ENCODE measurements around the gene IMPACT.

IMPACT gene

GRCh38 chr18:24426398-24427294 lies at the start of gene IMPACT:
Gene IMPACT, plus strand, starts transcription at chr18:24426670. Its CDS starts 87 bp downstream, at chr18:24426757.
- Histone ChIP-seq H3K36me3 (replicated peaks; ENCODE audit: insufficient read depth, low read length) (no peaks in the 10 kb centered on the region), H3K4me3 (ENCODE audit: low read length) (peak within 1 kb of the TSS; percentile 78), H3K4me1 (ENCODE audit: low read length) (no peaks in the 10 kb centered on the region; the same call in 1 of the 2 replicates), H3K79me2 (ENCODE audit: low read length) (no peaks in the 10 kb centered on the region), H4K20me1 (ENCODE audit: insufficient read depth, low read length) (no peaks in the 10 kb centered on the region), H3K9me2 (replicated peaks; ENCODE audit: insufficient read depth, low read length) (no peaks in the 10 kb centered on the region), H3F3A (ENCODE audit: insufficient read depth, low read length) (no peaks in the 10 kb centered on the region), H3K4me2 (ENCODE audit: low read depth, low read length) (peak within 1 kb of the TSS; percentile 74), H2AFZ (ENCODE audit: low read length) (peak within 1 kb of the TSS; percentile 99), H3K27me3 (replicated peaks; ENCODE audit: insufficient read depth, low read length) (peaks cover 3% of the 10 kb centered on the region; the same call in 1 of the 2 replicates), H3K9ac (ENCODE audit: low read length) (peak within 1 kb of the TSS; percentile 68), H3K27ac (ENCODE audit: low read length) (peak within 1 kb of the TSS; percentile 20; the same call in 1 of the 2 replicates), H3K9me3 (replicated peaks; ENCODE audit: insufficient read depth, low read length) (no peaks in the 10 kb centered on the region)
- DNase-seq: peak; percentile 78
- TF ChIP-seq EZH2 (optimal IDR thresholded peaks at IDR 0.05; ENCODE audit: low read depth, low read length) (no peak), EZH2phosphoT487 (IDR thresholded peaks at IDR 0.05; ENCODE audit: low read length) (no peak), CTCF (IDR thresholded peaks at IDR 0.05; ENCODE audit: low read length) (no peak)

GRCh38 chr18:24378598-24378997 lies 47.9 kb upstream of the IMPACT start:
- Histone ChIP-seq H3K4me2 (ENCODE audit: low read depth, low read length) (no peak overlapping the region), H3K4me1 (ENCODE audit: low read length) (no peaks in the 10 kb centered on the region), H4K20me1 (ENCODE audit: insufficient read depth, low read length) (no peaks in the 10 kb centered on the region), H3K36me3 (replicated peaks; ENCODE audit: insufficient read depth, low read length) (no peaks in the 10 kb centered on the region), H3F3A (ENCODE audit: insufficient read depth, low read length) (no peaks in the 10 kb centered on the region), H3K79me2 (ENCODE audit: low read length) (no peaks in the 10 kb centered on the region), H3K4me3 (ENCODE audit: low read length) (no peak overlapping the region), H3K9me3 (replicated peaks; ENCODE audit: insufficient read depth, low read length) (no peaks in the 10 kb centered on the region), H3K27me3 (replicated peaks; ENCODE audit: insufficient read depth, low read length) (no peaks in the 10 kb centered on the region), H3K9me2 (replicated peaks; ENCODE audit: insufficient read depth, low read length) (no peaks in the 10 kb centered on the region), H2AFZ (ENCODE audit: low read length) (no peak overlapping the region), H3K27ac (ENCODE audit: low read length) (no peak overlapping the region), H3K9ac (ENCODE audit: low read length) (no peak overlapping the region)
- DNase-seq: no peak
- no peak for TF ChIP-seq EZH2phosphoT487 (IDR thresholded peaks at IDR 0.05; ENCODE audit: low read length)
- no peak for TF ChIP-seq CTCF (IDR thresholded peaks at IDR 0.05; ENCODE audit: low read length)
- TF ChIP-seq EZH2 (optimal IDR thresholded peaks at IDR 0.05; ENCODE audit: low read depth, low read length): no peak

- no peak overlapping the region for H3K9ac ChIP-seq (ENCODE audit: low read length)
- no peak overlapping the region for H3K4me3 ChIP-seq (ENCODE audit: low read length)
- H3K27ac ChIP-seq (ENCODE audit: low read length): no peak overlapping the region
- no peaks in the 10 kb centered on the region for H3K9me2 ChIP-seq (replicated peaks; ENCODE audit: insufficient read depth, low read length)
- H3K27me3 ChIP-seq (replicated peaks; ENCODE audit: insufficient read depth, low read length): no peaks in the 10 kb centered on the region
- H4K20me1 ChIP-seq (ENCODE audit: insufficient read depth, low read length): no peaks in the 10 kb centered on the region
- no peak for DNase-seq
- no peak overlapping the region for H3K4me2 ChIP-seq (ENCODE audit: low read depth, low read length)
- H3K9me3 ChIP-seq (replicated peaks; ENCODE audit: insufficient read depth, low read length): no peaks in the 10 kb centered on the region
- no peaks in the 10 kb centered on the region for H3F3A ChIP-seq (ENCODE audit: insufficient read depth, low read length)
- no peaks in the 10 kb centered on the region for H3K36me3 ChIP-seq (replicated peaks; ENCODE audit: insufficient read depth, low read length)
- H3K79me2 ChIP-seq (ENCODE audit: low read length): no peaks in the 10 kb centered on the region
- H2AFZ ChIP-seq (ENCODE audit: low read length): no peak overlapping the region
- no peak for TF ChIP-seq CTCF (IDR thresholded peaks at IDR 0.05; ENCODE audit: low read length)
- TF ChIP-seq EZH2phosphoT487 (IDR thresholded peaks at IDR 0.05; ENCODE audit: low read length): no peak
- TF ChIP-seq EZH2 (optimal IDR thresholded peaks at IDR 0.05; ENCODE audit: low read depth, low read length): no peak
- H3K4me1 ChIP-seq (ENCODE audit: low read length): no peaks in the 10 kb centered on the region
These were observed 46.2 kb upstream of the IMPACT start for GRCh38 chr18:24380163-24380747.
